Suprapubic skin (tissue), 3 donors: ENCODE results near the gene OSBPL3.

Experiments used
- CTCF ChIP-seq, 2 donors: fragments of 200-600 bp in 1 of 2; fragments of 450-650 bp in 1 of 2; sonication (generic) in 1 of 2; IDR thresholded peaks; one replicate each; pipeline ENCODE4 v1.5.1; 2016 to 2019; ENCODE audit warnings: antibody characterized with exemption in 2 of 2, mild to moderate bottlenecking in 1 of 2, moderate library complexity in 1 of 2
- POLR2AphosphoS5 ChIP-seq, 3 donors: sonication (generic); formaldehyde crosslinking; IDR thresholded peaks; one replicate each; pipeline ENCODE4 v1.6.1; 2017; ENCODE audit warnings: antibody characterized with exemption in 3 of 3

- TF ChIP-seq CTCF (IDR thresholded peaks at IDR 0.05), result no peak
- no peak for TF ChIP-seq POLR2AphosphoS5 (IDR thresholded peaks at IDR 0.05)
Measured at GRCh38 chr7:24880886-24881285, 99.1 kb downstream of the OSBPL3 start.
